Skeletal muscle tissue (tissue), 5 donors: ENCODE measurements around the gene PARP16. TPM values are rescaled to one million over a fixed set of nuclear protein-coding genes. Genes with fewer than 3 reads are reported as not detected.

Experiments used
- H3K27ac ChIP-seq: one replicate; pipeline ENCODE4 v1.7.0; 2013; ENCODE audit warnings: mild to moderate bottlenecking, low read depth, low read length, inconsistent platforms
- H3K27me3 ChIP-seq, 3 donors: one replicate each; pipeline ENCODE4 v1.7.0; 2013; ENCODE audit warnings: low read length in 3 of 3; ENCODE audit not compliant: control insufficient read depth in 3 of 3, insufficient read depth in 3 of 3
- H3K36me3 ChIP-seq, 3 donors: one replicate each; pipeline ENCODE4 v1.7.0; 2013; ENCODE audit warnings: low read length in 3 of 3; ENCODE audit not compliant: control insufficient read depth in 3 of 3, insufficient read depth in 3 of 3
- H3K4me1 ChIP-seq, 3 donors: one replicate each; pipeline ENCODE4 v1.7.0; 2013; ENCODE audit warnings: low read length in 3 of 3, mild to moderate bottlenecking in 3 of 3; ENCODE audit not compliant: control insufficient read depth in 3 of 3, insufficient read depth in 3 of 3
- H3K4me3 ChIP-seq, 3 donors: one replicate each; pipeline ENCODE4 v1.7.0; 2013; ENCODE audit warnings: low read length in 3 of 3
- H3K9ac ChIP-seq, 3 donors: one replicate each; pipeline ENCODE4 v1.7.0; 2013; ENCODE audit warnings: low read length in 3 of 3, mild to moderate bottlenecking in 3 of 3, moderate library complexity in 2 of 3, low read depth in 1 of 3
- H3K9me3 ChIP-seq, 3 donors: one replicate each; pipeline ENCODE4 v1.7.0; 2013; ENCODE audit warnings: low read length in 3 of 3; ENCODE audit not compliant: control insufficient read depth in 3 of 3
- small RNA-seq: library from RNA; depleted of rRNA; stranded (forward); fragments of <200 nt; gene quantifications from one replicate; pipeline ENCODE3, GENCODE V24; 2014
- total RNA-seq: library from RNA; depleted of rRNA; stranded (reverse); fragments of >200 nt; gene quantifications from one replicate; pipeline ENCODE4 v1.2.3, GENCODE V29; 2014
- donor health status: Osteomylitis.

PARP16 gene
- total RNA-seq, 1 donor from 2014 or later: 7.3 TPM

- Histone ChIP-seq H3K4me1 (peaks cover 21 to 35% (median 23%) of the 10 kb centered on the region in 3 donors), H3K27ac (peak overlapping the region; percentile 53), H3K9ac (peak overlapping the region in 1 of 3 donors; percentile 28), H3K9me3 (no peaks in the 10 kb centered on the region), H3K4me3 (peak overlapping the region in 2 of 3 donors; percentile 29 to 34), H3K27me3 (no peaks in the 10 kb centered on the region), H3K36me3 (no peaks in the 10 kb centered on the region)
These were observed 76.7 kb downstream of the PARP16 start for GRCh38 chr15:65209701-65210643.

DNA sequence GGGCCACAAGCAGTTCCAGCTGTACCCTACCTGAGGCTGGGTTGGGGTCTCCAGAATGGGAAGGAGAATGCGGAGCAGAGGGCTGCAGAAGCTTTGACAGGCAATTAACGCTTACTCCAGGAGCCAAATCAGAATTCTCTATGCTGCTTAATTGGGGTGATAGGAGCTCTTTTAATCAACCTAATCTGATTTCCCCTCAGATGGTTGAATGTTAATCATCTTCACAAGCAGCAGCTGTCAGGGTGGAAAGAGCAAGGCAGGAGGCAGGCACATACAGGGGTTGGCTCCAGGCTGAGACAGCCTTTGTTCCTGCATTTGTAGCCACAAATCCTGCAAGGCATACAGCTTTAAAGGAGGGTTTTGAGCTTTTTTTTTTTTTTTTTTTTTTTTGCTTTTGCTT lies 78.0 kb downstream of the PARP16 start:
- H3K27ac ChIP-seq: no peak overlapping the region
- H3K36me3 ChIP-seq: peaks cover 0 to 4% (median 0%) of the 10 kb centered on the region in 3 donors
- H3K9me3 ChIP-seq: no peaks in the 10 kb centered on the region
- H3K27me3 ChIP-seq: no peaks in the 10 kb centered on the region
- peaks cover 20 to 34% (median 21%) of the 10 kb centered on the region in 3 donors for H3K4me1 ChIP-seq
- no peak overlapping the region for H3K9ac ChIP-seq
- H3K4me3 ChIP-seq: no peak overlapping the region

Small RNA genes lying within 50 kb of the gene (small RNA-seq; reads per million reads assigned to genes)
- gene AC068213.1 (not detected), gene RNU5A-1 (378,345 reads per million, percentile 100 among the genes with 10 or more reads in this experiment), gene RNU5B-1 (66,057 reads per million, percentile 100 among the genes with 10 or more reads in this experiment), gene RNU6-686P (not detected), gene SNORA24B (0.14 reads per million)

Other genes starting within 250 kb of the PARP16 start
- gene SLC51B, start 241.5 kb downstream of the PARP16 start, total RNA-seq: 0.52 TPM
- gene RASL12, start 218.9 kb downstream of the PARP16 start, total RNA-seq: 15.1 TPM
- 1.6 TPM for gene KBTBD13, start 210.1 kb downstream of the PARP16 start, total RNA-seq
- gene UBAP1L, start 171.7 kb downstream of the PARP16 start, total RNA-seq: 2.1 TPM
- gene PDCD7, start 153.1 kb downstream of the PARP16 start, total RNA-seq: 11.5 TPM
- gene CLPX, start 101.5 kb downstream of the PARP16 start, total RNA-seq: 42.3 TPM
- 38.1 TPM for gene CILP, start 75.4 kb downstream of the PARP16 start, total RNA-seq
- not detected for gene RNU5A-1, start 9.2 kb upstream of the PARP16 start, total RNA-seq
- not detected for gene RNU5B-1, start 17.8 kb upstream of the PARP16 start, total RNA-seq
- 1.0 TPM for gene IGDCC3, start 91.1 kb upstream of the PARP16 start, total RNA-seq
- gene IGDCC4, start 136.1 kb upstream of the PARP16 start, total RNA-seq: 35.5 TPM
- 43.3 TPM for gene DPP8, start 230.8 kb upstream of the PARP16 start, total RNA-seq
- 41.2 TPM for gene HACD3, start 243.6 kb upstream of the PARP16 start, total RNA-seq